Amniotic epithelial cell (primary cell): Measurements from ENCODE around the gene STK32A.

ENCODE experiments used
- DNase-seq: peaks from one replicate; pipeline ENCODE4 v3.0.0-alpha.2; 2010; ENCODE audit warnings: low read depth

Gene STK32A

GRCh38 chr5:147418613-147419012 lies 183.8 kb downstream of the STK32A start:
- no peak for DNase-seq

- DNase-seq = no peak
Observed at GRCh38 chr5:147426640-147427327, 192.0 kb downstream of the STK32A start.

- peak; percentile 67 for DNase-seq
Observed at GRCh38 chr5:147427521-147428401, 192.9 kb downstream of the STK32A start.

GRCh38 chr5:147430628-147431027 lies 195.8 kb downstream of the STK32A start:
- DNase-seq = no peak

- peak; percentile 19 for DNase-seq
Observed at GRCh38 chr5:147431586-147431985, 196.8 kb downstream of the STK32A start.

- DNase-seq = peak; percentile 68
Observed at GRCh38 chr5:147432323-147432722, 197.5 kb downstream of the STK32A start.

- DNase-seq = no peak
Observed at GRCh38 chr5:147434049-147434448, 199.2 kb downstream of the STK32A start.

- no peak for DNase-seq
Observed at GRCh38 chr5:147436596-147436995, 201.8 kb downstream of the STK32A start.

GRCh38 chr5:147437161-147437596 lies 202.4 kb downstream of the STK32A start:
- peak; percentile 63 for DNase-seq
